GM12878 (cell line): ENCODE measurements around the gene PXDC1. TPM values are rescaled to one million over a fixed set of nuclear protein-coding genes. Genes with fewer than 3 reads are reported as not detected.

Experiments
- ATAC-seq: fragments of 200-7000 bp; cut with Tn5 transposase; 3 replicates; pipeline ENCODE4 v1.9.1; 2020; ENCODE audit warnings: mild to moderate bottlenecking, moderate library complexity
- BruUV-seq: library from RNA; stranded (reverse); fragments of 400-500 nt; replicated peaks from 2 replicates; lab custom pipeline; 2021; lab: Mats Ljungman, UMichigan
- CTCF ChIA-PET: fragments of 300-600 bp; sonication (Branson Sonifier 250); formaldehyde crosslinking; extraction: SDS; loops from one replicate; lab custom pipeline; 2021; ENCODE audit warnings: inconsistent platforms; lab: Yijun Ruan, JAX
- POLR2A ChIA-PET: fragments of 350-600 bp; formaldehyde crosslinking; extraction: SDS; loops from one replicate; lab custom pipeline; 2021; ENCODE audit warnings: inconsistent platforms; lab: Charles Lee
- RAD21 ChIA-PET: fragments of 300-600 bp; sonication (Branson Sonifier 250); formaldehyde crosslinking; loops from one replicate; lab custom pipeline; 2023; ENCODE audit warnings: antibody characterized with exemption; ENCODE audit not compliant: unreplicated experiment; lab: Charles Lee
- SMC1A ChIA-PET: fragments of 300-600 bp; sonication (Branson Sonifier 250); formaldehyde crosslinking; loops from one replicate; lab custom pipeline; 2023; ENCODE audit not compliant: unreplicated experiment, uncharacterized antibody; lab: Charles Lee
- DNase-seq: peaks from one replicate; pipeline ENCODE4 v3.0.0-alpha.2; 2011; ENCODE audit warnings: low read depth, low spot score
- FAIRE-seq: peaks from 3 replicates; lab custom pipeline; 2011; peaks lifted over from hg19 to GRCh38; lab: Jason Lieb, UNC
- H2AFZ ChIP-seq: 2 replicates; pipeline ENCODE4 v1.6.0; 2011; ENCODE audit warnings: low read depth, low read length, control low read depth; ENCODE audit not compliant: control insufficient read depth
- H3K27ac ChIP-seq: 2 replicates; pipeline ENCODE4 v1.5.1; 2011; ENCODE audit warnings: control low read depth; ENCODE audit not compliant: control insufficient read depth, insufficient read depth
- H3K27me3 ChIP-seq, 2 experiments: replicated peaks in 1 of 2; 2 replicates each; pipeline versions ENCODE4 v1.6.0 to v1.6.1; 2011; ENCODE audit warnings: low read length in 1 of 2; ENCODE audit not compliant: control insufficient read depth in 2 of 2, insufficient read depth in 2 of 2
- H3K36me3 ChIP-seq, 2 experiments: 2 replicates each; pipeline ENCODE4 v1.5.1; 2011; ENCODE audit warnings: low read length in 1 of 2; ENCODE audit not compliant: control insufficient read depth in 2 of 2, insufficient read depth in 2 of 2
- H3K4me1 ChIP-seq: 2 replicates; pipeline ENCODE4 v1.6.1; 2011; ENCODE audit warnings: mild to moderate bottlenecking, low read length, moderate library complexity, mixed read lengths; ENCODE audit not compliant: control insufficient read depth, insufficient read depth
- H3K4me2 ChIP-seq: 2 replicates; pipeline ENCODE4 v1.6.0; 2011; ENCODE audit warnings: control low read depth; ENCODE audit not compliant: control insufficient read depth, insufficient read depth
- H3K4me3 ChIP-seq: fragments of 200-600 bp; sonication (generic); 2 replicates; pipeline ENCODE4 v1.5.1; 2016
- H3K79me2 ChIP-seq: 2 replicates; pipeline ENCODE4 v1.6.0; 2011; ENCODE audit warnings: low read length; ENCODE audit not compliant: control insufficient read depth, insufficient read depth
- H3K9ac ChIP-seq: 2 replicates; pipeline ENCODE4 v1.8.0; 2011; ENCODE audit warnings: low read length, control low read depth, mixed read lengths; ENCODE audit not compliant: control insufficient read depth, insufficient read depth
- H3K9me3 ChIP-seq: replicated peaks from 3 replicates; pipeline ENCODE4 v1.5.1; 2011; ENCODE audit warnings: mild to moderate bottlenecking, low read length; ENCODE audit not compliant: control insufficient read depth, insufficient read depth
- H4K20me1 ChIP-seq: 2 replicates; pipeline ENCODE4 v1.6.0; 2011; ENCODE audit not compliant: control insufficient read depth, insufficient read depth
- BMI1 ChIP-seq: fragments of 450-650 bp; IDR thresholded peaks from 2 replicates; pipeline ENCODE4 v1.6.1; 2016; ENCODE audit warnings: mild to moderate bottlenecking, moderate library complexity, borderline replicate concordance
- KDM1A ChIP-seq: fragments of 200-600 bp; sonication (generic); IDR thresholded peaks from 2 replicates; pipeline ENCODE4 v1.6.1; 2016; ENCODE audit warnings: borderline replicate concordance
- SREBF2 ChIP-seq: IDR thresholded peaks from 2 replicates; pipeline ENCODE4 v1.6.1; 2012; ENCODE audit warnings: mild to moderate bottlenecking, low read length
- SUPT20H ChIP-seq: IDR thresholded peaks from 2 replicates; pipeline ENCODE4 v1.6.1; 2011; ENCODE audit warnings: low read depth, mild to moderate bottlenecking, low read length, moderate library complexity, borderline replicate concordance; ENCODE audit not compliant: control insufficient read depth
- ZBED1 ChIP-seq: IDR thresholded peaks from 2 replicates; pipeline ENCODE4 v1.6.1; 2016; ENCODE audit warnings: borderline replicate concordance
- WGBS: methylation state at CpG from one replicate; pipeline ENCODE4 v1.1.6; 2016; ENCODE audit warnings: low lambda C conversion rate; ENCODE audit not compliant: insufficient replicate concordance, insufficient coverage; ENCODE audit errors: missing lambda C conversion rate; 5-methylcytosine and 5-hydroxymethylcytosine counted together
- in situ Hi-C: fragments of 300-500 bp; cut with MboI; formaldehyde crosslinking; loops from 9 replicates; pipeline ENCODE4 v1.14.3; 2018; ENCODE audit warnings: mixed read lengths
- intact Hi-C: fragments of 100-400 bp; cut with micrococcal nuclease; formaldehyde crosslinking; loops from one replicate; pipeline ENCODE4 v1.14.2; 2022; ENCODE audit not compliant: unreplicated experiment
- polyA plus RNA-seq, 11 experiments: library from polyadenylated mRNA; depleted of rRNA in 4 of 11; unstranded in 6 of 11; stranded (reverse) in 5 of 11; fragments of >200 nt; fragmentation: Nextera tagmentation in 4 of 11; fragmentation: Illumina TruSeq in 1 of 11; extraction: Ambion mirVana in 4 of 11; extraction: Trizol in 1 of 11; gene quantifications; 1 replicate in 1 of 11; 2 replicates in 10 of 11; pipeline versions ENCODE4 v1.2.1 to v1.2.3, GENCODE V29; 2011 to 2016; ENCODE audit warnings: inconsistent platforms in 2 of 11, missing spikeins in 2 of 11, low read depth in 1 of 11
- total RNA-seq, 4 experiments: library from RNA; depleted of rRNA in 3 of 4; stranded (reverse); fragments of >200 nt in 3 of 4; fragmentation: Illumina TruSeq in 1 of 4; extraction: Trizol in 1 of 4; gene quantifications; 2 replicates each; pipeline versions ENCODE4 v1.2.1 to v1.2.3, GENCODE V29; 2013 to 2021

The PXDC1 gene
- total and polyA plus RNA-seq, 10 of the 15 experiments (the other 5 are each of a cell fraction or from before 2014, with no cell fraction given) = 0.03 to 0.72 (median 0.32) TPM; not detected in 2

DNA sequence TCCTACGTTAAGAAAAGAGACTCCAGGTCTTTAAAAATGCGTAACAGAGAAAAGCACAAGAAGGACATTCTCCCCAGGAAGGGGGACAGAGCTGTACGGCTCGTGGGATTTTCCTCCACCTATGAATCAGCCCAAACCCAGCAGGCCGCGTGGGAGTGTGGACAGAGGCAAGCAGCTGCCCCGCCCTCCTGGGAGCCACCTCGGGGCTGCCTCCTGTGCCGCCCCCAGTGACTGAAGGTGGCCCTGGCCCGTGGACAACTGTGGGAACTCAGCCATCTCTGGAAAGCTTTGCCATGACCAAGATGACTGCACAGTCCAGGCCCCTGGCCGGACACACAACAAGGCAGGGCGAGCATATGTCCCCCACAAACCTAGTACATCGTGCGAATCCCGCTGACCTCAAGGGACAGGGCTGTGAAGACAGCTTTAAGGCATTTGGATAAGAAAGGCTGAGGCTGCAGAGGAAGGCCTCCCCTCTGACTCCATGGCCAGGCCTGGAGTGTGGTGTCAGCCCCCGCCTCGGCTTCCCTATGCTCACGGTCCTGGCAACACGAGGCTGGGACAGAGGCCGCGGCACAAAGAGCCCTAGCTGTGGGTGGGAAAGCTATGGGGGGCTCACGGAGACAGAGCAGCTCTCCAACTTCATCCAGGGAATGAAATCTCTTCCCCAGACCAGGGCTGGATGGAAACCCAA lies 26.9 kb downstream of the PXDC1 start:
- no peak overlapping the region for H3K27ac ChIP-seq
- DNase-seq (no peak), FAIRE-seq (no peak), ATAC-seq (no peak)
- no peak for TF ChIP-seq SREBF2
- no peak overlapping the region for H3K4me3 ChIP-seq
- POLR2A ChIA-PET = no interaction called here
- no peak overlapping the region for H3K9ac ChIP-seq
- no peaks in the 10 kb centered on the region for H3K27me3 ChIP-seq
- BruUV-seq = no TSS peak
- H3K4me2 ChIP-seq = no peak overlapping the region
- SMC1A ChIA-PET = no interaction called here
- H3K79me2 ChIP-seq = no peaks in the 10 kb centered on the region
- CTCF ChIA-PET = no interaction called here
- no peaks in the 10 kb centered on the region; the same call in 1 of the 2 replicates for H3K4me1 ChIP-seq
- intact Hi-C loops = no loop called here
- 72% methylated on average over 22 of the region's 22 CpGs for WGBS
- H4K20me1 ChIP-seq = no peaks in the 10 kb centered on the region
- no peaks in the 10 kb centered on the region for H3K36me3 ChIP-seq
- H2AFZ ChIP-seq = no peak overlapping the region
- H3K9me3 ChIP-seq = no peaks in the 10 kb centered on the region
- in situ Hi-C loops = no loop called here
- RAD21 ChIA-PET = no interaction called here

GRCh38 chr6:3723966-3724365 lies 27.5 kb downstream of the PXDC1 start:
- no peak for TF ChIP-seq BMI1
- no peak for TF ChIP-seq KDM1A
- TF ChIP-seq SUPT20H = no peak
- no peak for TF ChIP-seq ZBED1
- H3K36me3 ChIP-seq = no peaks in the 10 kb centered on the region
- H3K4me3 ChIP-seq = no peak overlapping the region
- no peaks in the 10 kb centered on the region for H3K27me3 ChIP-seq
- no peak overlapping the region for H2AFZ ChIP-seq
- no peaks in the 10 kb centered on the region for H3K79me2 ChIP-seq
- H3K27ac ChIP-seq = no peak overlapping the region
- H3K4me1 ChIP-seq = no peaks in the 10 kb centered on the region; the same call in 1 of the 2 replicates
- no peak overlapping the region for H3K4me2 ChIP-seq
- no peak overlapping the region for H3K9ac ChIP-seq
- BruUV-seq = no TSS peak
- WGBS = 76% methylated on average over 18 of the region's 18 CpGs
- FAIRE-seq (no peak), ATAC-seq (no peak), DNase-seq (no peak)
- SMC1A ChIA-PET = interaction anchor here (0.6 kb wide), 1 partner anchor 772 kb away, joined by 3 read pairs; no protein-coding TSS in a partner anchor
- RAD21 ChIA-PET = no interaction called here
- in situ Hi-C loops = no loop called here
- intact Hi-C loops = no loop called here
- CTCF ChIA-PET = interaction anchor here (0.6 kb wide), 1 partner anchor 31 kb away, joined by 3 read pairs; no protein-coding TSS in a partner anchor
- POLR2A ChIA-PET = no interaction called here
- no peaks in the 10 kb centered on the region for H3K9me3 ChIP-seq
- H4K20me1 ChIP-seq = no peaks in the 10 kb centered on the region
